GM10248 (cell line): ENCODE results near the gene MED29.

Experiments used
- CTCF ChIA-PET: fragments of 300-600 bp; sonication (Branson Sonifier 250); formaldehyde crosslinking; extraction: SDS; loops from one replicate; lab custom pipeline; 2021; ENCODE audit warnings: antibody characterized with exemption; lab: Yijun Ruan, JAX
- POLR2A ChIA-PET: fragments of 350-650 bp; sonication (Branson Sonifier 250); formaldehyde crosslinking; extraction: SDS; loops from one replicate; lab custom pipeline; 2020; ENCODE audit warnings: antibody characterized with exemption; lab: Yijun Ruan, JAX
- DNase-seq: peaks from one replicate; pipeline ENCODE4 v3.0.0; 2012; ENCODE audit errors: extremely low spot score
- CTCF ChIP-seq: IDR thresholded peaks from 2 replicates; pipeline ENCODE4 v1.5.1; 2012; ENCODE audit warnings: mild to moderate bottlenecking, low read depth; ENCODE audit errors: extremely low read depth, missing control alignments, control extremely low read depth

The MED29 gene, protein sequence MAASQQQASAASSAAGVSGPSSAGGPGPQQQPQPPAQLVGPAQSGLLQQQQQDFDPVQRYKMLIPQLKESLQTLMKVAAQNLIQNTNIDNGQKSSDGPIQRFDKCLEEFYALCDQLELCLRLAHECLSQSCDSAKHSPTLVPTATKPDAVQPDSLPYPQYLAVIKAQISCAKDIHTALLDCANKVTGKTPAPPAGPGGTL

GRCh38 chr19:39390751-39391437, at the start of gene MED29, which contains the start of gene PAF1:
MED29 (plus strand) TSS chr19:39391378; CDS start chr19:39391423, 45 bp downstream.
PAF1 (minus strand) TSS chr19:39391106; CDS start chr19:39390864, 242 bp downstream.
- TF ChIP-seq CTCF, result no peak
- DNase-seq, result peak; percentile 99
- CTCF ChIA-PET, result interaction anchor here (1.0 to 1.8 kb wide), 7 partner anchors 10 to 45 kb away, joined by 3 to 11 read pairs (median 4); partner anchors contain the start of genes PLEKHG2 and RPS16
- POLR2A ChIA-PET, result interaction anchor here (0.5 to 2.1 kb wide), 16 partner anchors 8 to 530 kb away, joined by 3 to 18 read pairs (median 6); partner anchors contain the start of genes DYRK1B, PLEKHG2, RPS16 and SAMD4B

- peak; percentile 99 for DNase-seq
- ChIA-PET POLR2A (interaction anchor here (0.5 to 1.3 kb wide), 9 partner anchors 50 to 1719 kb away, joined by 3 to 7 read pairs (median 3); partner anchors contain the start of genes MED29, PAF1 and ZFP36), CTCF (interaction anchor here (0.6 to 3.8 kb wide), 17 partner anchors 9 to 412 kb away, joined by 3 to 16 read pairs (median 5); partner anchors contain the start of genes EID2B, MRPS12, PLEKHG2 and SARS2)
- peak; percentile 77 for TF ChIP-seq CTCF
Measured at GRCh38 chr19:39341719-39342604, 49.2 kb upstream of the MED29 start, which contains the start of gene SAMD4B. SAMD4B (plus strand) TSS chr19:39342421; CDS start chr19:39356894, 14,473 bp downstream.

DNA sequence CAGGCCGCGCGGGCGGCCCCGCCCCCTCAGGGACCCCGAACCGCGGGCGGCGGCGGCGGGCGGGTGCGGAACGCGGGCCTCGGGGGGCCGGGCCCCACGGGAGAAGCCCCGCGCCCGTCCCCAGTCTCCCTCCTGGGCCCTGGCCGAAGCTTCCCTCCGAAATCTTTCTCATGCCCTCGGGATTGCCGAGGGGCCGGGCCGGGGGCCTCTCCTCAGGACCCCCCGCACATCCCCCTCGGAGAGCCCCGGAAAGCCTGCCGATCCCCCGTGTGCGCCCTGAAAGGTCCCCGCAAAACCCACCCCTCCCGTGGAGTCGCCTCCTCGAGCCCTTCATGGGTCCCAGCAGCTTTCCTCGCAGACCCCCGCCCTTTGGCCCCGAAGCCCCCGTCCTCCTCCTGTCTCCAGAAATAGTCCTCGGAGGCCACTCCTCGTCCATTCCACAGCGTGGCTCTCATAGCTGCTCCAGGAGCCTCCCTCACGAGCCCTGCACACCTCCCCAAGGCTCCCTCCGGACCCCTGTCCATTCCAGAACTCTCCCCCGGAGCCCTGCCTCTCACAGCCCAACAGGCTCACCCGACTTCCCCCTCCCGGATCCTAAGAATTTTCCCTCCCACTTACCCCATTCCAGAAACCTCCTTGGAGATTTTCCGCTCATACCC, 48.4 kb upstream of the MED29 start:
- ChIA-PET CTCF (interaction anchor here (0.6 to 3.8 kb wide), 17 partner anchors 8 to 412 kb away, joined by 3 to 16 read pairs (median 5); partner anchors contain the start of genes EID2B, MRPS12, PLEKHG2 and SARS2), POLR2A (interaction anchor here (0.6 to 1.3 kb wide), 5 partner anchors 49 to 89 kb away, joined by 3 to 6 read pairs (median 3); partner anchors contain the start of genes MED29, PAF1 and ZFP36)
- DNase-seq, result no peak
- no peak for TF ChIP-seq CTCF

DNA sequence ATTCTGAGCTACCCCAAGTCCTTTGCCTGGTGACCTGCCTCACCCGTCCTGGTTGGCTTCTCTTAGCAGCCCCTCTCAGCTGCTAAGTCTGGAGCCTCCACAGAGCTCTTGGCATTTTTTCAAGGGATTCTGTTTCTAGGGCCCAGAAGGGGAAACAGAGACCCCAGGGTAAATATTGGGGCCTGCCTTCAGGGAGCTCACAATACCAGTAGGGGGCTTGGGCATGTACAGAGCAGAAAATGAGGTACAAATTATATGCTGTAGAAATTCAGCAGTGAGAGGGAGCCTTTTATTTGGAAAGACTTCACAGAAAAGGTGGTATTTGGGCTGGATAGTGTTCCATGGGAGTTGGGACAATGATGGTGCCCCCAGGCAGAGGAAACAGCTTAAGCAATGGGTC, 45.2 kb upstream of the MED29 start:
- no peak for TF ChIP-seq CTCF
- ChIA-PET POLR2A (interaction anchor here (0.6 kb wide), 1 partner anchor 14 kb away, joined by 4 read pairs; no protein-coding TSS in a partner anchor), CTCF (interaction anchor here (0.9 to 1.6 kb wide), 3 partner anchors 10 to 224 kb away, joined by 3 to 6 read pairs (median 3); no protein-coding TSS in a partner anchor)
- no peak for DNase-seq

DNA sequence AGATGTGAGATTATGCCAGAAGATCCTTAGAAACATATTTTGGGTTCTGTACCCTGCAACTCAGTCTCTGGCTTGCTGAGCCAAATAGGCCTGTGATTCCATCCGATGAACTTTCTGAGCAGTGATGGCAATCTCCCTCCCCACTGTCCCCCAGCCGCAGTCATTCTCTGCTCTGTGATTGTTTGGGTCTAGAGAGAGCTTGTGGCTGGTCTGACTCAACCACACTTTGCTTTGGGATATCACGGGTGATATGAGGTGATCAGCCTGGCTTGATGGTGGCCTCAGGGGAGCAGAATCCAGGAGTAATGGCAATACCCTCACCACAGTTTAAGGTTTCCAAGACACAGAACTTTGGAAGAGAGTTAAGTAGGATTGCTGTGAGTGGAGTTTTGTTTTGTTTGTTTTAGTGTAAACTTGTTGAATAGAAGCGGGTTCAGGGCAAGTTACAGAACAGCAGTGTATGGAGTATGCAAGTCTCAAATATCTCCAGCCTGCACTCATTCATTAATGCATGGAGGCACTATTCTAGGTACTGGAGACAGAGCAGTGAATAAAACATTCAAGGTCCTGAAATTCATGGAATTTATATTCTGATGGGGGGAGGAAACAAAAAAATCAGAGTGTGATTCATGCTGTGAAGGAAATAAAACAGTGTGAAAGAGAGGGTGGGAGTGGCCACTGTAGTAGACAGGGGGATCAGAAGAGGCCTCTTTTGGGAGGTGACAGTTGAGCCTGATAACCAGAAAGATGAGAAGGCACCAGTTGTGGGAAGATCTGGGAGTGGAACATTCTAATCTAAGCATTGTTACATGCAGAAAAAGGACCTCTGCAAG, 43.6 kb upstream of the MED29 start:
- CTCF ChIA-PET, result interaction anchor here (1.0 to 1.6 kb wide), 4 partner anchors 14 to 225 kb away, joined by 3 to 4 read pairs (median 4); no protein-coding TSS in a partner anchor
- TF ChIP-seq CTCF, result no peak
- no peak for DNase-seq
- POLR2A ChIA-PET, result no interaction called here
